Gastroesophageal sphincter (tissue), 4 donors: ENCODE results near the gene DSC3. TPM values are rescaled to one million over a fixed set of nuclear protein-coding genes. Genes with fewer than 3 reads are reported as not detected.
"Not testable (repeated sequence)": the region's sequence is repeated elsewhere in the genome, so short reads cannot be mapped to it uniquely, and the experiment has no call there.

Source experiments
- ATAC-seq: fragments of 150-250 bp; one replicate; pipeline ENCODE4 v1.9.1; 2016; ENCODE audit warnings: mild to moderate bottlenecking, moderate library complexity
- H3K27ac ChIP-seq, 4 donors: fragments of 200-600 bp; sonication (generic) in 3 of 4; 1 replicate in 3 of 4; 2 replicates in 1 of 4; pipeline ENCODE4 v1.5.1; 2016 to 2019
- H3K27me3 ChIP-seq: fragments of 200-600 bp; sonication (generic); one replicate; pipeline ENCODE4 v1.5.1; 2019
- H3K36me3 ChIP-seq, 2 donors: fragments of 200-600 bp; sonication (generic); one replicate each; pipeline ENCODE4 v1.5.1; 2019; ENCODE audit warnings: control low read depth in 1 of 2
- H3K4me1 ChIP-seq, 3 donors: fragments of 200-600 bp; sonication (generic); 1 replicate in 2 of 3; 2 replicates in 1 of 3; pipeline ENCODE4 v1.5.1; 2016 to 2019; ENCODE audit warnings: control low read depth in 2 of 3
- H3K4me3 ChIP-seq, 2 donors: fragments of 200-600 bp; sonication (generic); one replicate each; pipeline ENCODE4 v1.5.1; 2019; ENCODE audit warnings: mild to moderate bottlenecking in 1 of 2, moderate library complexity in 1 of 2
- H3K9me3 ChIP-seq, 3 donors: fragments of 200-600 bp; sonication (generic); one replicate each; pipeline ENCODE4 v1.5.1; 2017 to 2019; ENCODE audit warnings: control low read depth in 2 of 3
- CTCF ChIP-seq, 4 experiments: fragments of 200-600 bp in 2 of 4; fragments of 450-650 bp in 2 of 4; sonication (generic) in 1 of 4; IDR thresholded peaks; one replicate each; pipeline ENCODE4 v1.5.1; 2017 to 2019; ENCODE audit warnings: antibody characterized with exemption in 4 of 4, mild to moderate bottlenecking in 2 of 4, moderate library complexity in 2 of 4
- EP300 ChIP-seq: sonication (generic); formaldehyde crosslinking; IDR thresholded peaks from one replicate; pipeline ENCODE4 v1.6.1; 2017; ENCODE audit warnings: antibody characterized with exemption, mild to moderate bottlenecking
- POLR2A ChIP-seq, 2 donors: fragments of 450-650 bp; IDR thresholded peaks; one replicate each; pipeline ENCODE4 v1.6.1; 2017; ENCODE audit warnings: antibody characterized with exemption in 2 of 2, mild to moderate bottlenecking in 2 of 2, moderate library complexity in 1 of 2
- POLR2AphosphoS5 ChIP-seq: sonication (generic); formaldehyde crosslinking; IDR thresholded peaks from one replicate; pipeline ENCODE4 v1.6.1; 2017; ENCODE audit warnings: antibody characterized with exemption
- WGBS, 2 donors: methylation state at CpG; one replicate each; pipeline ENCODE4 v1.1.5; 2018; ENCODE audit warnings: low coverage in 1 of 2; 5-methylcytosine and 5-hydroxymethylcytosine counted together
- total RNA-seq, 4 donors: library from RNA; depleted of rRNA; stranded (reverse); fragments of >200 nt; gene quantifications; one replicate each; pipeline ENCODE4 v1.1.0, GENCODE V29; 2016

The DSC3 gene
- total RNA-seq, 4 donors from 2014 or later = 0.27 to 17.1 (median 0.51) TPM

- H3K9me3 ChIP-seq = no peaks in the 10 kb centered on the region
- no peak overlapping the region for H3K4me3 ChIP-seq
- TF ChIP-seq EP300 (no peak), CTCF (IDR thresholded peaks at IDR 0.05) (no peak), POLR2AphosphoS5 (no peak), POLR2A (IDR thresholded peaks at IDR 0.05) (no peak)
- H3K36me3 ChIP-seq = no peaks in the 10 kb centered on the region
- no peaks in the 10 kb centered on the region for H3K27me3 ChIP-seq
- 74 to 93% methylated on average over 2 to 3 of the region's 3 CpGs for WGBS, 2 donors
- no peak for ATAC-seq
- no peaks in the 10 kb centered on the region for H3K4me1 ChIP-seq
- no peak overlapping the region for H3K27ac ChIP-seq
These were observed 26.7 kb downstream of the DSC3 start for GRCh38 chr18:31015715-31016434.

GRCh38 chr18:31011455-31011854 is 31.1 kb downstream of the DSC3 start:
- H3K36me3 ChIP-seq, H3K27me3 ChIP-seq, H3K27ac ChIP-seq, H3K4me1 ChIP-seq, H3K9me3 ChIP-seq, H3K4me3 ChIP-seq, ATAC-seq: not testable (repeated sequence)
- WGBS, 2 donors = 42 to 70% methylated on average over 2 of the region's 7 CpGs

- H3K4me1 ChIP-seq = no peaks in the 10 kb centered on the region
- H3K36me3 ChIP-seq = no peaks in the 10 kb centered on the region
- no peak overlapping the region for H3K4me3 ChIP-seq
- ATAC-seq = no peak
- no peaks in the 10 kb centered on the region for H3K27me3 ChIP-seq
- no peaks in the 10 kb centered on the region for H3K9me3 ChIP-seq
- 73% methylated on average over 4 of the region's 4 CpGs for WGBS, 2 donors
- no peak overlapping the region for H3K27ac ChIP-seq
- TF ChIP-seq POLR2AphosphoS5 = no peak
- no peak for TF ChIP-seq CTCF (IDR thresholded peaks at IDR 0.05)
- TF ChIP-seq EP300 = no peak
- TF ChIP-seq POLR2A (IDR thresholded peaks at IDR 0.05) = no peak
These were observed 31.9 kb downstream of the DSC3 start for GRCh38 chr18:31010601-31011000.

- TF ChIP-seq EP300 (no peak), POLR2AphosphoS5 (no peak), POLR2A (IDR thresholded peaks at IDR 0.05) (no peak), CTCF (IDR thresholded peaks at IDR 0.05) (no peak)
- WGBS, 2 donors = 69 to 70% methylated on average over 8 of the region's 8 CpGs
These were observed 42.5 kb downstream of the DSC3 start for GRCh38 chr18:30999887-31000628.

GRCh38 chr18:30999186-30999585 is 43.4 kb downstream of the DSC3 start:
- WGBS, 2 donors = 36 to 42% methylated on average over 2 of the region's 2 CpGs

More at GRCh38 chr18:30999887-31000628, 42.5 kb downstream of the DSC3 start:
- Histone ChIP-seq H3K9me3 (no peaks in the 10 kb centered on the region), H3K27ac (no peak overlapping the region), H3K36me3 (no peaks in the 10 kb centered on the region), H3K27me3 (no peaks in the 10 kb centered on the region), H3K4me3 (no peak overlapping the region), H3K4me1 (no peaks in the 10 kb centered on the region)
- no peak for ATAC-seq

More at GRCh38 chr18:30999186-30999585, 43.4 kb downstream of the DSC3 start:
- H3K27me3 ChIP-seq = no peaks in the 10 kb centered on the region
- no peak overlapping the region for H3K27ac ChIP-seq
- H3K9me3 ChIP-seq = no peaks in the 10 kb centered on the region
- no peak for ATAC-seq
- no peaks in the 10 kb centered on the region for H3K4me1 ChIP-seq
- no peak overlapping the region for H3K4me3 ChIP-seq
- peak in 1 of 4 experiments; percentile 7 for TF ChIP-seq CTCF (IDR thresholded peaks at IDR 0.05)
- TF ChIP-seq EP300 = no peak
- no peak for TF ChIP-seq POLR2A (IDR thresholded peaks at IDR 0.05)
- TF ChIP-seq POLR2AphosphoS5 = no peak
- H3K36me3 ChIP-seq = no peaks in the 10 kb centered on the region
